Hepatocyte (in vitro differentiated cells): ENCODE results near the gene SDK1. TPM values are rescaled to one million over a fixed set of nuclear protein-coding genes. Genes with fewer than 3 reads are reported as not detected.

ENCODE experiments used
- DNase-seq: peaks from one replicate; pipeline ENCODE4 v3.0.0-alpha.2; 2016; ENCODE audit warnings: low spot score
- H2AFZ ChIP-seq: fragments of 200-600 bp; sonication (generic); 2 replicates; pipeline ENCODE4 v1.6.0; 2016; ENCODE audit warnings: antibody characterized with exemption, mild to moderate bottlenecking
- H3K27ac ChIP-seq: fragments of 200-600 bp; sonication (generic); 2 replicates; pipeline ENCODE4 v1.5.1; 2016; ENCODE audit warnings: mild to moderate bottlenecking
- H3K27me3 ChIP-seq: fragments of 200-600 bp; sonication (generic); 2 replicates; pipeline ENCODE4 v1.6.1; 2016
- H3K36me3 ChIP-seq: fragments of 200-600 bp; sonication (generic); replicated peaks from 2 replicates; pipeline ENCODE4 v1.5.1; 2016; ENCODE audit warnings: low read depth; ENCODE audit not compliant: insufficient read depth
- H3K4me1 ChIP-seq: fragments of 200-600 bp; sonication (generic); 2 replicates; pipeline ENCODE4 v1.5.1; 2016; ENCODE audit warnings: mild to moderate bottlenecking, moderate library complexity; ENCODE audit not compliant: insufficient read depth
- H3K4me2 ChIP-seq: fragments of 200-600 bp; sonication (generic); 2 replicates; pipeline ENCODE4 v1.6.0; 2016
- H3K4me3 ChIP-seq: fragments of 200-600 bp; sonication (generic); 2 replicates; pipeline ENCODE4 v1.5.1; 2016; ENCODE audit warnings: mild to moderate bottlenecking
- H3K79me2 ChIP-seq: fragments of 200-600 bp; sonication (generic); 2 replicates; pipeline ENCODE4 v1.6.0; 2017; ENCODE audit warnings: mild to moderate bottlenecking
- H3K9me2 ChIP-seq: fragments of 200-600 bp; sonication (generic); replicated peaks from 2 replicates; pipeline ENCODE4 v1.6.0; 2017; ENCODE audit warnings: mild to moderate bottlenecking; ENCODE audit not compliant: insufficient read depth
- H3K9me3 ChIP-seq: fragments of 200-600 bp; sonication (generic); 2 replicates; pipeline ENCODE4 v1.5.1; 2016; ENCODE audit warnings: low read depth, mild to moderate bottlenecking
- H4K20me1 ChIP-seq: fragments of 200-600 bp; sonication (generic); 2 replicates; pipeline ENCODE4 v1.6.0; 2016; ENCODE audit warnings: mild to moderate bottlenecking; ENCODE audit not compliant: insufficient read depth, poor library complexity, severe bottlenecking
- EZH2 ChIP-seq: fragments of 200-600 bp; sonication (generic); IDR thresholded peaks from 2 replicates; pipeline ENCODE4 v1.6.1; 2016; ENCODE audit warnings: antibody characterized with exemption, mild to moderate bottlenecking, borderline replicate concordance
- EZH2phosphoT487 ChIP-seq: fragments of 200-600 bp; sonication (generic); IDR thresholded peaks from one replicate; pipeline ENCODE4 v1.6.1; 2018; ENCODE audit warnings: antibody characterized with exemption, mild to moderate bottlenecking, low read depth, moderate library complexity; ENCODE audit not compliant: unreplicated experiment, severe bottlenecking
- WGBS: methylation state at CpG from one replicate; pipeline ENCODE4 v1.1.6; 2016; ENCODE audit warnings: low lambda C conversion rate; ENCODE audit errors: missing lambda C conversion rate; 5-methylcytosine and 5-hydroxymethylcytosine counted together
- polyA plus RNA-seq: library from polyadenylated mRNA; unstranded; fragments of >200 nt; fragmentation: Nextera tagmentation; extraction: Ambion mirVana; gene quantifications from 2 replicates; pipeline ENCODE4 v1.2.1, GENCODE V29; 2016
- total RNA-seq: library from RNA; depleted of rRNA; stranded (reverse); fragments of >200 nt; gene quantifications from 2 replicates; pipeline ENCODE4 v1.2.3, GENCODE V29; 2014
- TF ChIP-seq, protein P1 (sequence below): fragments of 200-600 bp; sonication (generic); IDR thresholded peaks from 2 replicates; pipeline ENCODE4 v1.5.1; 2016; ENCODE audit warnings: antibody characterized with exemption, mild to moderate bottlenecking; ENCODE audit not compliant: poor library complexity

Gene SDK1
- total and polyA plus RNA-seq, 2 experiments from 2014 or later: 4.3 to 10.0 TPM

DNA sequence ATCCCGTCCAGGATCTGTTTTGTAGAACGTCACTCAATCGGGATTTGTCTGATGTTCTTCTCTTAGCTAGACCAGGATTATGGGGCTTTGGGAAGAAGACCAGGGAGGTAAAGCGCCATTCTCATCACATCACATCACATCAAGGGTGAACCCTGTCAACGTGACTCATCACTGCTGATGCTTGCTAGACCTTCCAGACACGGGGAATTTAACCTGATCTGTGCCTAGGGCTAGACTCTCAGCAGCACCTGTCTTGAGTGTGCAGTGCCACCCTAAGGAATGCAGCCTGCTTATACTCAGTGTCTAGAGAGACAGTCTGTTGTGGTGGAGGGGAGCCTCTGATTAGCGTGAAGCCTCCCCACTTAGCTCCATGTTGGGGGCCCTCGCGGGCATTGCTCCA, 702.5 kb downstream of the SDK1 start:
- peak; percentile 23 for DNase-seq
- no peaks in the 10 kb centered on the region for H3K27me3 ChIP-seq
- H3K4me3 ChIP-seq: no peak overlapping the region
- no peaks in the 10 kb centered on the region for H4K20me1 ChIP-seq
- 79% methylated on average over 9 of the region's 9 CpGs for WGBS
- no peaks in the 10 kb centered on the region for H3K79me2 ChIP-seq
- no peaks in the 10 kb centered on the region for H3K9me2 ChIP-seq
- H3K4me2 ChIP-seq: no peak overlapping the region
- TF ChIP-seq EZH2phosphoT487 (no peak), EZH2 (no peak)
- TF ChIP-seq, protein P1, sequence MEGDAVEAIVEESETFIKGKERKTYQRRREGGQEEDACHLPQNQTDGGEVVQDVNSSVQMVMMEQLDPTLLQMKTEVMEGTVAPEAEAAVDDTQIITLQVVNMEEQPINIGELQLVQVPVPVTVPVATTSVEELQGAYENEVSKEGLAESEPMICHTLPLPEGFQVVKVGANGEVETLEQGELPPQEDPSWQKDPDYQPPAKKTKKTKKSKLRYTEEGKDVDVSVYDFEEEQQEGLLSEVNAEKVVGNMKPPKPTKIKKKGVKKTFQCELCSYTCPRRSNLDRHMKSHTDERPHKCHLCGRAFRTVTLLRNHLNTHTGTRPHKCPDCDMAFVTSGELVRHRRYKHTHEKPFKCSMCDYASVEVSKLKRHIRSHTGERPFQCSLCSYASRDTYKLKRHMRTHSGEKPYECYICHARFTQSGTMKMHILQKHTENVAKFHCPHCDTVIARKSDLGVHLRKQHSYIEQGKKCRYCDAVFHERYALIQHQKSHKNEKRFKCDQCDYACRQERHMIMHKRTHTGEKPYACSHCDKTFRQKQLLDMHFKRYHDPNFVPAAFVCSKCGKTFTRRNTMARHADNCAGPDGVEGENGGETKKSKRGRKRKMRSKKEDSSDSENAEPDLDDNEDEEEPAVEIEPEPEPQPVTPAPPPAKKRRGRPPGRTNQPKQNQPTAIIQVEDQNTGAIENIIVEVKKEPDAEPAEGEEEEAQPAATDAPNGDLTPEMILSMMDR: no peak
- H3K4me1 ChIP-seq: peaks cover 10% of the 10 kb centered on the region
- no peaks in the 10 kb centered on the region for H3K36me3 ChIP-seq
- no peaks in the 10 kb centered on the region for H3K9me3 ChIP-seq
- no peak overlapping the region for H2AFZ ChIP-seq
- H3K27ac ChIP-seq: no peak overlapping the region

DNA sequence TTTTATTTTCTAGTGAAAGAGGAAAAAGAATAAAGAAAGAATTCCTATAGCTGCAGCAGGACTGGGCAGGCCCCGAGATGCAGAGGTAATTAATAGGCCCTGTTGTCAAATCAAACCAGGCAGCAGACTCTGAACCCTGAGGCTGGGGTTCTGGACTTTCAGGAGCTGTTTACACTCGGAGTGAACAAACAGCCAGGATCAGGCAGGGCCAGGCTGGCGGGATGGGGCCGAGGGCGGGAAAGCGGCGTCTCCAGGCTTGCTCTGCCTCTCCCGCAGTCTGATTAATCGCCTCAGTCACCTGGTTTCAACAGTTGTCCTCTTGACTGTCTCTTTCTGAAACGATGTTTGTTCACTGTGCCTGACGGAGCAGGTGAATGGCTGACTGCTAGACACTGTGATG, 705.6 kb downstream of the SDK1 start:
- H3K4me3 ChIP-seq: no peak overlapping the region
- H4K20me1 ChIP-seq: no peaks in the 10 kb centered on the region
- DNase-seq: peak; percentile 82
- no peaks in the 10 kb centered on the region for H3K9me3 ChIP-seq
- peaks cover 10% of the 10 kb centered on the region for H3K4me1 ChIP-seq
- peak overlapping the region; percentile 55 for H3K27ac ChIP-seq
- H3K79me2 ChIP-seq: no peaks in the 10 kb centered on the region
- peak overlapping the region; percentile 61 for H3K4me2 ChIP-seq
- WGBS: 5% methylated on average over 11 of the region's 11 CpGs
- no peaks in the 10 kb centered on the region for H3K36me3 ChIP-seq
- no peaks in the 10 kb centered on the region for H3K9me2 ChIP-seq
- peak overlapping the region; percentile 23 for H2AFZ ChIP-seq
- TF ChIP-seq EZH2 (no peak), EZH2phosphoT487 (no peak)
- TF ChIP-seq, protein P1: no peak
- no peaks in the 10 kb centered on the region for H3K27me3 ChIP-seq

DNA sequence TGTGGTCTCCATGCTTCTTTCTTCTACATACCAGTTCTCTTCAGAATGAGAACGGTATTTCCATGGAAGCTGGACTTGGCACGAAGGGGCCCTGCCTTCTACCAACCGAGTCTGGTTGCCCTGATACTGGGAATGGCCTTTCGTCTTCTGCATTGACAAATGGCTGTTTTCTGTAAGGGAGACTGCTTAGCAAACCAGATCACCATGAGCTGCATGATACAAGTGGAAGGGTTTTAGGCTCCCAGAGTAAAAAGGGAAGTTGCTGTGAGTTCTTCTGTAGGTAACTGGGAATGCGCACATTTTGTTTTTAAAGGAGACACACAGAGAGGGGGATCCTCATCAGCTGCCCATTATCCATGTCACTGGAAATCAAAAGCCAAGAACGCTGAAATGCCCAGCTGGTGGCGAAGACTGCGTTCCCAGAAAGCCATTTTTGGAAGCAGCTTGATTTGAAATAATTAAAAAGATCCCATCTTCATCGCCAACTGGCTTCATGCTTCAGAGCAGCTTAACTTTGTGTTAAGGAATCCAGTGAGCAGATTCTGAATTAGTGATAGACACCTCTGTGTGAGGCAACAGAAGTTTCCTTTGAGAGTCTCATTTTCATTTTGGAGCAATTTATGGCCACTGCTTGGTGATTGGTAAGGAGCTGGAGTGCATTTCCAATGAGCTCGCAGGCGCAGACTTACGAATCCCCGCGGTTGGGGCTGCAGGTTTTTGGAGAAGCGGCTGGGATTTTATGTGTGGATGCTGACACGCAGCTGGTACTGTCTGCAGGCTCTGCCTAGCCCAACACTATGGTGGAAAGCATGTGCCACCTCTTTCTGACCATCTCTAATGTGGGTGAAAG, 708.4 kb downstream of the SDK1 start:
- H3K27ac ChIP-seq: no peak overlapping the region
- TF ChIP-seq EZH2phosphoT487: no peak
- no peak for TF ChIP-seq EZH2
- TF ChIP-seq, protein P1: no peak
- 96% methylated on average over 16 of the region's 16 CpGs for WGBS

More for the DNA sequence above, 708.4 kb downstream of the SDK1 start:
- Histone ChIP-seq H3K79me2 (no peaks in the 10 kb centered on the region), H3K9me2 (no peaks in the 10 kb centered on the region), H3K4me2 (no peak overlapping the region), H3K36me3 (no peaks in the 10 kb centered on the region), H3K27me3 (no peaks in the 10 kb centered on the region), H4K20me1 (no peaks in the 10 kb centered on the region), H2AFZ (no peak overlapping the region), H3K9me3 (no peaks in the 10 kb centered on the region), H3K4me1 (peaks cover 10% of the 10 kb centered on the region), H3K4me3 (no peak overlapping the region)
- no peak for DNase-seq
